HCT116 (cell line): ENCODE results near the gene IL32. TPM values are rescaled to one million over a fixed set of nuclear protein-coding genes. Genes with fewer than 3 reads are reported as not detected.
A peak's percentile ranks its signal among the peaks of the same experiment; 100 is the strongest.

Source experiments
- ATAC-seq: fragments of 200-7000 bp; cut with Tn5 transposase; 2 replicates; pipeline ENCODE4 v1.9.1; 2020; ENCODE audit warnings: mild to moderate bottlenecking, moderate library complexity
- BruUV-seq: library from RNA; stranded (reverse); fragments of 400-500 nt; replicated peaks from 2 replicates; lab custom pipeline; 2021; lab: Mats Ljungman, UMichigan
- CTCF ChIA-PET: fragments of 300-600 bp; sonication (Branson Sonifier 250); formaldehyde crosslinking; loops from one replicate; lab custom pipeline; 2021; ENCODE audit warnings: antibody characterized with exemption; lab: Charles Lee
- POLR2A ChIA-PET: fragments of 300-600, 350-600 bp; sonication (Branson Sonifier 250); formaldehyde crosslinking; loops from one replicate; lab custom pipeline; 2021; ENCODE audit warnings: antibody characterized with exemption; lab: Charles Lee
- RAD21 ChIA-PET, 2 experiments: fragments of 300-600 bp; sonication (Branson Sonifier 250); formaldehyde crosslinking; loops; one replicate each; lab custom pipeline; 2023; ENCODE audit warnings: low total read pairs in 2 of 2; ENCODE audit not compliant: uncharacterized antibody in 2 of 2, unreplicated experiment in 2 of 2, low non-redundant PET in 1 of 2; lab: Charles Lee
- DNase-seq: peaks from one replicate; pipeline ENCODE4 v3.0.0-alpha.2; 2010; ENCODE audit warnings: low read depth, low spot score
- H2AFZ ChIP-seq: fragments of 200-600 bp; shearing (Covaris generic), sonication (generic); 2 replicates; pipeline ENCODE4 v1.6.1; 2017; ENCODE audit warnings: low read depth, mixed run types, mixed read lengths, antibody characterized with exemption, low read length; ENCODE audit not compliant: poor library complexity, severe bottlenecking
- H3K27ac ChIP-seq: 2 replicates; pipeline ENCODE4 v1.5.1; 2012; ENCODE audit warnings: low read depth, low read length
- H3K27me3 ChIP-seq: fragments of 200-600 bp; sonication (generic); 2 replicates; pipeline ENCODE4 v1.6.1; 2016; ENCODE audit warnings: mixed run types, low read length, mixed read lengths; ENCODE audit not compliant: insufficient read depth
- H3K36me3 ChIP-seq, 2 experiments: fragments of 200-500 bp in 1 of 2; fragments of 200-600 bp in 1 of 2; sonication (Bioruptor generic) in 1 of 2; sonication (generic) in 1 of 2; 2 replicates each; pipeline versions ENCODE4 v1.5.1 to v1.6.1; 2014 to 2016; ENCODE audit warnings: low read length in 2 of 2, inconsistent platforms in 1 of 2, mixed read lengths in 1 of 2, mixed run types in 1 of 2; ENCODE audit not compliant: insufficient read depth in 2 of 2, control insufficient read depth in 1 of 2
- H3K4me1 ChIP-seq, 2 experiments: fragments of 200-600 bp in 1 of 2; sonication (generic) in 1 of 2; 2 replicates each; pipeline versions ENCODE4 v1.5.1 to v1.6.1; 2012 to 2017; ENCODE audit warnings: low read length in 2 of 2, inconsistent platforms in 1 of 2, mild to moderate bottlenecking in 1 of 2, mixed read lengths in 1 of 2, mixed run types in 1 of 2, moderate library complexity in 1 of 2; ENCODE audit not compliant: insufficient read depth in 2 of 2, control insufficient read depth in 1 of 2
- H3K4me2 ChIP-seq: fragments of 200-600 bp; sonication (generic); 2 replicates; pipeline ENCODE4 v1.6.1; 2017; ENCODE audit warnings: mixed run types, low read length, mixed read lengths
- H3K4me3 ChIP-seq, 2 experiments: fragments of 200-600 bp in 1 of 2; sonication (generic) in 1 of 2; replicated peaks in 1 of 2; 2 replicates each; pipeline ENCODE4 v1.5.1; 2011 to 2016; ENCODE audit warnings: low read length in 2 of 2, control low read depth in 1 of 2, low read depth in 1 of 2, mild to moderate bottlenecking in 1 of 2, mixed read lengths in 1 of 2, mixed run types in 1 of 2
- H3K79me2 ChIP-seq: fragments of 200-600 bp; sonication (generic); 2 replicates; pipeline ENCODE4 v1.6.1; 2017; ENCODE audit warnings: mild to moderate bottlenecking, mixed run types, low read length, moderate library complexity, mixed read lengths; ENCODE audit not compliant: insufficient read depth
- H3K9ac ChIP-seq: fragments of 200-600 bp; sonication (generic); 2 replicates; pipeline ENCODE4 v1.6.1; 2016; ENCODE audit warnings: low read length, mixed read lengths
- H3K9me2 ChIP-seq: fragments of 200-600 bp; sonication (generic), shearing (Covaris generic); 2 replicates; pipeline ENCODE4 v1.6.1; 2017; ENCODE audit warnings: mixed run types, mild to moderate bottlenecking, moderate library complexity; ENCODE audit not compliant: insufficient read depth
- H3K9me3 ChIP-seq, 2 experiments: fragments of 200-500 bp in 1 of 2; fragments of 200-600 bp in 1 of 2; sonication (Bioruptor generic) in 1 of 2; sonication (generic) in 1 of 2; 2 replicates each; pipeline ENCODE4 v1.6.1; 2014 to 2017; ENCODE audit warnings: low read length in 2 of 2, mixed read lengths in 2 of 2, inconsistent platforms in 1 of 2, low read depth in 1 of 2, mild to moderate bottlenecking in 1 of 2, mixed run types in 1 of 2, moderate library complexity in 1 of 2; ENCODE audit not compliant: control insufficient read depth in 1 of 2, insufficient read depth in 1 of 2
- H4K20me1 ChIP-seq: fragments of 200-600 bp; sonication (generic), shearing (Covaris generic); 2 replicates; pipeline ENCODE4 v1.6.1; 2017; ENCODE audit warnings: mixed run types, mild to moderate bottlenecking, moderate library complexity; ENCODE audit not compliant: insufficient read depth
- CEBPB ChIP-seq: IDR thresholded peaks from 2 replicates; pipeline ENCODE4 v1.6.1; 2012; ENCODE audit warnings: low read depth
- EGR1 ChIP-seq: IDR thresholded peaks from 2 replicates; pipeline ENCODE4 v1.6.1; 2012; ENCODE audit warnings: low read depth
- EZH2 ChIP-seq: fragments of 200-600 bp; sonication (generic); IDR thresholded peaks from 2 replicates; pipeline ENCODE4 v1.6.1; 2017; ENCODE audit warnings: antibody characterized with exemption, mixed run types
- JUND ChIP-seq: IDR thresholded peaks from 2 replicates; pipeline ENCODE4 v1.6.1; 2012
- POLR2AphosphoS5 ChIP-seq: IDR thresholded peaks from 2 replicates; pipeline ENCODE4 v1.6.1; 2011; ENCODE audit warnings: mild to moderate bottlenecking, low read depth, low read length, moderate library complexity
- RAD21 ChIP-seq: IDR thresholded peaks from 2 replicates; pipeline ENCODE4 v1.6.1; 2012; ENCODE audit warnings: low read depth, mild to moderate bottlenecking
- SIN3A ChIP-seq: IDR thresholded peaks from 2 replicates; pipeline ENCODE4 v1.6.1; 2012; ENCODE audit warnings: low read depth
- SP1 ChIP-seq: IDR thresholded peaks from 2 replicates; pipeline ENCODE4 v1.6.1; 2012; ENCODE audit warnings: low read depth
- YY1 ChIP-seq: IDR thresholded peaks from 2 replicates; pipeline ENCODE4 v1.6.1; 2011; ENCODE audit warnings: low read length, low read depth, moderate library complexity, mild to moderate bottlenecking; ENCODE audit not compliant: insufficient replicate concordance; ENCODE audit errors: extremely low read depth
- ZFX ChIP-seq: fragments of 450-650 bp; IDR thresholded peaks from 2 replicates; pipeline ENCODE4 v1.6.1; 2017
- intact Hi-C: fragments of 100-400 bp; cut with micrococcal nuclease; formaldehyde crosslinking; loops from 2 replicates; pipeline ENCODE4 v1.10.0; 2022
- total RNA-seq: library from RNA; stranded (reverse); gene quantifications from one replicate; pipeline ENCODE4 v1.2.1, GENCODE V29; 2021; ENCODE audit not compliant: unreplicated experiment
- TF ChIP-seq, protein P1 (sequence below), 3 experiments: fragments of 200-600 bp in 1 of 3; sonication (generic) in 1 of 3; IDR thresholded peaks in 2 of 3; conservative IDR thresholded peaks in 1 of 3; 2 replicates each; pipeline ENCODE4 v1.5.1; 2012 to 2017; ENCODE audit warnings: low read depth in 2 of 3, low read length in 2 of 3, antibody characterized with exemption in 1 of 3, borderline replicate concordance in 1 of 3, control low read depth in 1 of 3, mild to moderate bottlenecking in 1 of 3, mixed read lengths in 1 of 3, mixed run types in 1 of 3, moderate library complexity in 1 of 3; ENCODE audit not compliant: insufficient read depth in 1 of 3
- TF ChIP-seq, protein P2 (sequence below): IDR thresholded peaks from 2 replicates; pipeline ENCODE4 v1.6.1; 2012; ENCODE audit warnings: low read depth
- TF ChIP-seq, protein P3 (sequence below): IDR thresholded peaks from 2 replicates; pipeline ENCODE4 v1.6.1; 2012
- TF ChIP-seq, protein P4 (sequence below): IDR thresholded peaks from 2 replicates; pipeline ENCODE4 v1.6.1; 2012

IL32 gene
- total RNA-seq, 1 experiment from 2014 or later, result 13.7 TPM

DNA sequence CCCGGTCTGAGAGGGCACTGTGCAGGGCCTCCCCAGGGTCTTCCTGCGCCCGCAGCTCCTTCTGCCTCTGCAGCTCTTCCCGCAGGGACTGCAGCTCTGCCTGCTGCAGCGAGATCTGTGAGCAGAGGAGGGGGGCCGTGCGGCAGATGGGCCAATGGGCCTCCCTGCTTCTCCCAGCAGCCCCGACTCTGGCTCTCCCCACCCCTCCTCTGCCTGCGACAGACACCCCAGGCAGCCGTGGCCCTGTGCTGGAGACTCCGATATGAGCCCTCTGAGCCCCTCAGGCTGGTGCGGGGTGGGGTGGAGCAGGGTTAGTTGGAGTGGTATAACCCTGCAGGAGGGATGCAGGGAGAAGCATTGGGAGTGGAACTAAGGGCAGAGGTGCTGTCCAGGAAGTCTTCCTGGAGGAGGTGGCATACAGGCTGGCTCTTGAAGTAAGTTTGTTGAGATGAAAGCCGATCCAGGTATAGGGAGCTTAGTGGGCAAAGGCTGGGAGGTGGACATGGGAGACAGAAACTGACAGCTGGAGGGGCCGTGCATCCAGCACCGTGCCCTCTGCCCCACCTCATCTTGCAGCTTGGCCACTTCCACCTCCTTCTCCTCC lies 36.6 kb upstream of the IL32 start:
- no peak for TF ChIP-seq SIN3A
- no peak for TF ChIP-seq SP1
- TF ChIP-seq, protein P1, sequence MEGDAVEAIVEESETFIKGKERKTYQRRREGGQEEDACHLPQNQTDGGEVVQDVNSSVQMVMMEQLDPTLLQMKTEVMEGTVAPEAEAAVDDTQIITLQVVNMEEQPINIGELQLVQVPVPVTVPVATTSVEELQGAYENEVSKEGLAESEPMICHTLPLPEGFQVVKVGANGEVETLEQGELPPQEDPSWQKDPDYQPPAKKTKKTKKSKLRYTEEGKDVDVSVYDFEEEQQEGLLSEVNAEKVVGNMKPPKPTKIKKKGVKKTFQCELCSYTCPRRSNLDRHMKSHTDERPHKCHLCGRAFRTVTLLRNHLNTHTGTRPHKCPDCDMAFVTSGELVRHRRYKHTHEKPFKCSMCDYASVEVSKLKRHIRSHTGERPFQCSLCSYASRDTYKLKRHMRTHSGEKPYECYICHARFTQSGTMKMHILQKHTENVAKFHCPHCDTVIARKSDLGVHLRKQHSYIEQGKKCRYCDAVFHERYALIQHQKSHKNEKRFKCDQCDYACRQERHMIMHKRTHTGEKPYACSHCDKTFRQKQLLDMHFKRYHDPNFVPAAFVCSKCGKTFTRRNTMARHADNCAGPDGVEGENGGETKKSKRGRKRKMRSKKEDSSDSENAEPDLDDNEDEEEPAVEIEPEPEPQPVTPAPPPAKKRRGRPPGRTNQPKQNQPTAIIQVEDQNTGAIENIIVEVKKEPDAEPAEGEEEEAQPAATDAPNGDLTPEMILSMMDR (IDR thresholded peaks at IDR 0.05 in 2 of 3, conservative IDR thresholded peaks at IDR 0.05 in 1 of 3; ENCODE audit: borderline replicate concordance in 1 of 3, insufficient read depth in 1 of 3, low read depth in 2 of 3, low read length in 2 of 3), result no peak
- TF ChIP-seq JUND, result no peak
- TF ChIP-seq RAD21, result no peak
- TF ChIP-seq CEBPB, result no peak
- TF ChIP-seq EZH2, result no peak
- TF ChIP-seq POLR2AphosphoS5, result no peak
- TF ChIP-seq YY1, result no peak
- TF ChIP-seq, protein P2, sequence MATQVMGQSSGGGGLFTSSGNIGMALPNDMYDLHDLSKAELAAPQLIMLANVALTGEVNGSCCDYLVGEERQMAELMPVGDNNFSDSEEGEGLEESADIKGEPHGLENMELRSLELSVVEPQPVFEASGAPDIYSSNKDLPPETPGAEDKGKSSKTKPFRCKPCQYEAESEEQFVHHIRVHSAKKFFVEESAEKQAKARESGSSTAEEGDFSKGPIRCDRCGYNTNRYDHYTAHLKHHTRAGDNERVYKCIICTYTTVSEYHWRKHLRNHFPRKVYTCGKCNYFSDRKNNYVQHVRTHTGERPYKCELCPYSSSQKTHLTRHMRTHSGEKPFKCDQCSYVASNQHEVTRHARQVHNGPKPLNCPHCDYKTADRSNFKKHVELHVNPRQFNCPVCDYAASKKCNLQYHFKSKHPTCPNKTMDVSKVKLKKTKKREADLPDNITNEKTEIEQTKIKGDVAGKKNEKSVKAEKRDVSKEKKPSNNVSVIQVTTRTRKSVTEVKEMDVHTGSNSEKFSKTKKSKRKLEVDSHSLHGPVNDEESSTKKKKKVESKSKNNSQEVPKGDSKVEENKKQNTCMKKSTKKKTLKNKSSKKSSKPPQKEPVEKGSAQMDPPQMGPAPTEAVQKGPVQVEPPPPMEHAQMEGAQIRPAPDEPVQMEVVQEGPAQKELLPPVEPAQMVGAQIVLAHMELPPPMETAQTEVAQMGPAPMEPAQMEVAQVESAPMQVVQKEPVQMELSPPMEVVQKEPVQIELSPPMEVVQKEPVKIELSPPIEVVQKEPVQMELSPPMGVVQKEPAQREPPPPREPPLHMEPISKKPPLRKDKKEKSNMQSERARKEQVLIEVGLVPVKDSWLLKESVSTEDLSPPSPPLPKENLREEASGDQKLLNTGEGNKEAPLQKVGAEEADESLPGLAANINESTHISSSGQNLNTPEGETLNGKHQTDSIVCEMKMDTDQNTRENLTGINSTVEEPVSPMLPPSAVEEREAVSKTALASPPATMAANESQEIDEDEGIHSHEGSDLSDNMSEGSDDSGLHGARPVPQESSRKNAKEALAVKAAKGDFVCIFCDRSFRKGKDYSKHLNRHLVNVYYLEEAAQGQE, result no peak
- TF ChIP-seq, protein P3, sequence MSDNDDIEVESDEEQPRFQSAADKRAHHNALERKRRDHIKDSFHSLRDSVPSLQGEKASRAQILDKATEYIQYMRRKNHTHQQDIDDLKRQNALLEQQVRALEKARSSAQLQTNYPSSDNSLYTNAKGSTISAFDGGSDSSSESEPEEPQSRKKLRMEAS, result no peak
- TF ChIP-seq, protein P4, sequence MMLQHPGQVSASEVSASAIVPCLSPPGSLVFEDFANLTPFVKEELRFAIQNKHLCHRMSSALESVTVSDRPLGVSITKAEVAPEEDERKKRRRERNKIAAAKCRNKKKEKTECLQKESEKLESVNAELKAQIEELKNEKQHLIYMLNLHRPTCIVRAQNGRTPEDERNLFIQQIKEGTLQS, result no peak
- TF ChIP-seq EGR1, result no peak
- no peak for TF ChIP-seq ZFX
- ATAC-seq, result no peak
- H3K79me2 ChIP-seq, result peaks cover 10% of the 10 kb centered on the region; the same call in 1 of the 2 replicates
- H3K27me3 ChIP-seq, result no peaks in the 10 kb centered on the region
- ChIA-PET POLR2A (interaction anchor here (0.6 to 1.9 kb wide), 6 partner anchors 10 to 1224 kb away, joined by 3 to 16 read pairs (median 4); no protein-coding TSS in a partner anchor), RAD21 (interaction anchor here (0.7 to 1.0 kb wide), 3 partner anchors 25 to 121 kb away, joined by 3 to 8 read pairs (median 7); no protein-coding TSS in a partner anchor), CTCF (interaction anchor here (0.6 to 2.0 kb wide), 19 partner anchors 9 to 143 kb away, joined by 3 to 29 read pairs (median 5); partner anchors contain the start of genes KREMEN2 and TNFRSF12A)
- BruUV-seq, result no TSS peak
- H3K36me3 ChIP-seq, result peaks cover 8 to 18% of the 10 kb centered on the region in 2 experiments; a peak in 2 of 4 replicates
- H3K4me3 ChIP-seq, result no peak overlapping the region
- H4K20me1 ChIP-seq, result no peaks in the 10 kb centered on the region
- no peak overlapping the region for H2AFZ ChIP-seq
- intact Hi-C loops, result no loop called here
- no peaks in the 10 kb centered on the region for H3K9me2 ChIP-seq
- H3K9me3 ChIP-seq, result no peaks in the 10 kb centered on the region
- no peak for DNase-seq
- H3K4me2 ChIP-seq, result 0 out of 2 replicates have a peak overlapping the region, but pooled peaks have one; percentile 71
- H3K4me1 ChIP-seq, result peaks cover 4 to 43% of the 10 kb centered on the region in 2 experiments; a peak in 3 of 4 replicates
- H3K9ac ChIP-seq, result no peak overlapping the region
- H3K27ac ChIP-seq, result peak overlapping the region; percentile 37; the same call in 1 of the 2 replicates
